ENCODE results near the gene GINS2. TPM values are rescaled to one million over a fixed set of nuclear protein-coding genes. Genes with fewer than 3 reads are reported as not detected.
A peak's percentile ranks its signal among the peaks of the same experiment; 100 is the strongest.

Gene GINS2
- total and polyA plus RNA-seq, 2 of the 4 experiments (the other 2 are of a cell fraction) = 12.0 to 13.4 TPM

GRCh38 chr16:85662482-85662812 is 26.3 kb downstream of the GINS2 start:
- Histone ChIP-seq H3K9me3 (ENCODE audit: control insufficient read depth, insufficient read depth, low read length) (no peaks in the 10 kb centered on the region), H3K79me1 (ENCODE audit: low read depth in 1 of 2, low read length in 2 of 2) (peaks cover 0 to 12% of the 10 kb centered on the region in 2 experiments; a peak in 1 of 4 replicates), H3K23ac (ENCODE audit: low read depth, low read length) (no peak overlapping the region), H3K9me1 (ENCODE audit: insufficient read depth, low read length) (peaks cover 3% of the 10 kb centered on the region; the same call in 1 of the 2 replicates), H3K4ac (ENCODE audit: low read depth, low read length) (no peak overlapping the region), H3K4me2 (ENCODE audit: low read depth, low read length) (no peak overlapping the region), H3K9ac (ENCODE audit: low read depth, low read length) (no peak overlapping the region), H4K8ac (ENCODE audit: low read depth in 2 of 2, low read length in 2 of 2) (no peak overlapping the region), H2AFZ (replicated peaks; ENCODE audit: low read length, poor library complexity) (no peak overlapping the region), H3K18ac (ENCODE audit: low read depth, low read length) (no peak overlapping the region), H3K4me1 (ENCODE audit: control insufficient read depth, insufficient read depth, low read length) (no peaks in the 10 kb centered on the region), H2BK120ac (ENCODE audit: low read depth, low read length) (no peak overlapping the region), H2BK20ac (ENCODE audit: low read depth, low read length) (no peak overlapping the region), H2BK15ac (ENCODE audit: low read depth, low read length) (no peak overlapping the region), H4K20me1 (ENCODE audit: insufficient read depth, low read length) (peaks cover 9% of the 10 kb centered on the region; the same call in 1 of the 2 replicates), H3K27ac (ENCODE audit: insufficient read depth, low read length) (no peak overlapping the region), H2AK5ac (ENCODE audit: low read depth, low read length) (no peak overlapping the region), H2AK9ac (replicated peaks; ENCODE audit: low read depth, low read length, poor library complexity) (peak overlapping the region; percentile 19), H3K56ac (ENCODE audit: extremely low read depth, insufficient read depth, low read length) (no peak overlapping the region), H4K5ac (ENCODE audit: low read depth, low read length) (no peak overlapping the region), H2BK5ac (ENCODE audit: low read depth, low read length, poor library complexity, severe bottlenecking) (no peak overlapping the region), H3K4me3 (ENCODE audit: insufficient read depth, low read depth, low read length) (no peak overlapping the region), H3K36me3 (ENCODE audit: control insufficient read depth, insufficient read depth, low read length) (peaks cover 80% of the 10 kb centered on the region), H3K27me3 (ENCODE audit: control insufficient read depth, insufficient read depth, low read length) (no peaks in the 10 kb centered on the region), H3K14ac (replicated peaks; ENCODE audit: low read depth, low read length) (no peak overlapping the region), H4K91ac (ENCODE audit: insufficient read depth, low read depth, low read length) (no peak overlapping the region)
- ChIA-PET CTCF (no interaction called here), POLR2A (ENCODE audit: unreplicated experiment) (no interaction called here)
- no peak for TF ChIP-seq CHD1 (IDR thresholded peaks at IDR 0.05; ENCODE audit: low read depth, low read length)
- no peak for TF ChIP-seq SMC3 (IDR thresholded peaks at IDR 0.05; ENCODE audit: low read depth, low read length)
- no peak for TF ChIP-seq RCOR1 (IDR thresholded peaks at IDR 0.05; ENCODE audit: insufficient replicate concordance, low read length)
- no peak for TF ChIP-seq CEBPB (IDR thresholded peaks at IDR 0.05; ENCODE audit: low read depth, low read length)
- no peak for TF ChIP-seq MAZ (IDR thresholded peaks at IDR 0.05; ENCODE audit: borderline replicate concordance, low read depth, low read length)
- TF ChIP-seq FOS (IDR thresholded peaks at IDR 0.05; ENCODE audit: low read depth, low read length) = no peak
- TF ChIP-seq POLR2A (IDR thresholded peaks at IDR 0.05; ENCODE audit: low read depth, low read length) = no peak
- no peak for TF ChIP-seq NFE2L2 (IDR thresholded peaks at IDR 0.05; ENCODE audit: low read depth, low read length)
- TF ChIP-seq MXI1 (IDR thresholded peaks at IDR 0.05; ENCODE audit: borderline replicate concordance, low read depth, low read length) = no peak
- no peak for TF ChIP-seq RAD21 (IDR thresholded peaks at IDR 0.05; ENCODE audit: low read length)
- TF ChIP-seq ELK1 (IDR thresholded peaks at IDR 0.05; ENCODE audit: borderline replicate concordance, low read depth, low read length) = no peak
- TF ChIP-seq USF2 (IDR thresholded peaks at IDR 0.05; ENCODE audit: low read depth, low read length) = no peak
- no peak for TF ChIP-seq MAFK (IDR thresholded peaks at IDR 0.05; ENCODE audit: low read depth, low read length)
- no peak for TF ChIP-seq BHLHE40 (IDR thresholded peaks at IDR 0.05; ENCODE audit: low read depth, low read length)
- no peak for TF ChIP-seq RFX5 (IDR thresholded peaks at IDR 0.05; ENCODE audit: low read depth, low read length)
- TF ChIP-seq CTCF (conservative IDR thresholded peaks at IDR 0.05; ENCODE audit: low read depth, low read length) = no peak
- ATAC-seq (ENCODE audit: low read depth) (no peak), DNase-seq (no peak)
- intact Hi-C loops (cut with micrococcal nuclease) (no loop called here), dilution Hi-C loops (cut with HindIII; ENCODE audit: low sequenced_read_pairs, unreplicated experiment) (no loop called here), in situ Hi-C loops (cut with MboI; ENCODE audit: low sequenced_read_pairs) (no loop called here)
- BruUV-seq (replicated peaks) = no TSS peak
- WGBS, 2 experiments (ENCODE audit: extremely low coverage in 2 of 2, insufficient read length in 1 of 2) = no CpG with 5 or more reads among the region's 3 CpGs
